B cell (primary cell): ENCODE measurements around the gene OSGEP.

Source experiments
- EZH2 ChIP-seq: IDR thresholded peaks from 2 replicates; pipeline ENCODE4 v1.6.1; 2012; ENCODE audit warnings: borderline replicate concordance, low read depth, mild to moderate bottlenecking, moderate library complexity, low read length; ENCODE audit not compliant: insufficient read depth, poor library complexity, severe bottlenecking
- TF ChIP-seq, protein P1 (sequence below): fragments of 200-600 bp; IDR thresholded peaks from one replicate; pipeline ENCODE4 v1.8.0; 2022; ENCODE audit warnings: antibody characterized with exemption, mild to moderate bottlenecking

DNA sequence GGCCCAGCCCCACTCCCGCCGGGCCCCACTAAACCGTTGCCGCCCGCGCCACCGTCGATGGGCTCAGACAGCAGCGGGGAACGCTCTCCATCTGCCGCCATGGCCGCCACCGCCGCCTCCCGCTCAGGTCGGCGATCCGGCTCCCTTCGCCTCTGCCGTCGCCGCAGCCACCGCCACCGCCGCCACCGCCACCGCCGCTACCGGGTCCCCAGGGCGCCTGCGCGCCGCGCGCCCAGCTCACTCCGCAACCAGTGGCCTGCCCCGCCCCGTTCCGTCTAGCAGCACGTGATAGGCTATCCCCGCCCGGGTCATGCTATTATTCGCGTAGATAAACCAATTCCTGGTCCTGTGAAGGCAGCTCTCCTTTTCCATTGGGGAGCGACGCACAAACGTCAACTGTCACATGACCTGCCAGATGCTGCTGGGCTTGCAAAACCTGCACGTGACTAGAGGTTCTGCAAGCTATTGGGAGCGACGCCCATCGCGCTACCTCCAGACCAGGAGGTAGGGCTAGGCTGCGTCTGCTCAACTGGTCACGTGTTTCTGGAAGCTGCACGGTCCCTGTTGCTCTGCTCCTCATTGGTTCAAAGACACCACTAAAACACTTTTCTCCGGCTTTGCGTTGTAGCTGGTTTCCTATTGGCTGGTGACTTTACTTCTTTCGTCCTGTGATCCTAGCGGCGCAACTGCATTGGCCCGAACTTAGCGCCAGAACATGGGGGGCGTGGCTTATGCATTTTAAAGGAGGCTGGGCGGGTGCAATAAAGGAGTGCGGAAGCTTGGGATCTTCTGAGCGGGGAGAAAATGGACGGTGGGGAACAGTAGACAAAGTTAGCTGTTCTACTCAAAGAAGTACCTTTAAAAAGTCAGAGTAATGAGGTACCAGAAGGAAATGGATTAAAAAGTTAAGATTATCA, 6.9 kb upstream of the OSGEP start, which contains the start of gene PIP4P1:
- TF ChIP-seq, protein P1, sequence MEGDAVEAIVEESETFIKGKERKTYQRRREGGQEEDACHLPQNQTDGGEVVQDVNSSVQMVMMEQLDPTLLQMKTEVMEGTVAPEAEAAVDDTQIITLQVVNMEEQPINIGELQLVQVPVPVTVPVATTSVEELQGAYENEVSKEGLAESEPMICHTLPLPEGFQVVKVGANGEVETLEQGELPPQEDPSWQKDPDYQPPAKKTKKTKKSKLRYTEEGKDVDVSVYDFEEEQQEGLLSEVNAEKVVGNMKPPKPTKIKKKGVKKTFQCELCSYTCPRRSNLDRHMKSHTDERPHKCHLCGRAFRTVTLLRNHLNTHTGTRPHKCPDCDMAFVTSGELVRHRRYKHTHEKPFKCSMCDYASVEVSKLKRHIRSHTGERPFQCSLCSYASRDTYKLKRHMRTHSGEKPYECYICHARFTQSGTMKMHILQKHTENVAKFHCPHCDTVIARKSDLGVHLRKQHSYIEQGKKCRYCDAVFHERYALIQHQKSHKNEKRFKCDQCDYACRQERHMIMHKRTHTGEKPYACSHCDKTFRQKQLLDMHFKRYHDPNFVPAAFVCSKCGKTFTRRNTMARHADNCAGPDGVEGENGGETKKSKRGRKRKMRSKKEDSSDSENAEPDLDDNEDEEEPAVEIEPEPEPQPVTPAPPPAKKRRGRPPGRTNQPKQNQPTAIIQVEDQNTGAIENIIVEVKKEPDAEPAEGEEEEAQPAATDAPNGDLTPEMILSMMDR: no peak
- TF ChIP-seq EZH2: peak; percentile 88
